ENCODE measurements around the gene VAC14. TPM values are rescaled to one million over a fixed set of nuclear protein-coding genes. Genes with fewer than 3 reads are reported as not detected.

VAC14 gene
- total and polyA plus RNA-seq, 2 experiments from 2014 or later = 42.3 to 77.7 TPM

GRCh38 chr16:70709457-70709856 is 91.5 kb downstream of the VAC14 start:
- no peak overlapping the region for H3K27ac ChIP-seq (ENCODE audit: low read depth)
- H3K4me3 Mint-ChIP-seq = no peak overlapping the region
- no peaks in the 10 kb centered on the region for H3K36me3 Mint-ChIP-seq (ENCODE audit: low read depth)
- H4K20me1 ChIP-seq (replicated peaks; ENCODE audit: insufficient read depth) = no peaks in the 10 kb centered on the region
- peaks cover 24% of the 10 kb centered on the region for H3K4me1 ChIP-seq (ENCODE audit: insufficient read depth)
- H3K4me3 ChIP-seq = no peak overlapping the region
- H3K27ac Mint-ChIP-seq = no peak overlapping the region
- DNase-seq (ENCODE audit: low spot score) = no peak
- no peak for ATAC-seq
- no peaks in the 10 kb centered on the region for H3K9me2 ChIP-seq (ENCODE audit: insufficient read depth)
- H2AFZ ChIP-seq = no peak overlapping the region
- H3K36me3 ChIP-seq (ENCODE audit: insufficient read depth) = no peaks in the 10 kb centered on the region
- H3K9me3 Mint-ChIP-seq = no peaks in the 10 kb centered on the region; the same call in 2 of the 3 replicates
- no peaks in the 10 kb centered on the region for H3K27me3 ChIP-seq (ENCODE audit: insufficient read depth)
- peaks cover 58% of the 10 kb centered on the region for H3K4me1 Mint-ChIP-seq
- TF ChIP-seq STAT1 (IDR thresholded peaks at IDR 0.05; ENCODE audit: unreplicated experiment) (no peak), NANOG (IDR thresholded peaks at IDR 0.05; ENCODE audit: borderline replicate concordance) (no peak), EZH2phosphoT487 (IDR thresholded peaks at IDR 0.05; ENCODE audit: unreplicated experiment) (no peak), EZH2 (IDR thresholded peaks at IDR 0.05; ENCODE audit: low read depth, unreplicated experiment) (no peak), ZNF114 (CRISPR knock-in tag; IDR thresholded peaks at IDR 0.05) (no peak), ZNF331 (CRISPR knock-in tag; IDR thresholded peaks at IDR 0.05; ENCODE audit: low read depth) (no peak), JUNB (IDR thresholded peaks at IDR 0.05; ENCODE audit: unreplicated experiment) (no peak), POLR2AphosphoS5 (IDR thresholded peaks at IDR 0.05; ENCODE audit: low read depth) (no peak), ETS1 (IDR thresholded peaks at IDR 0.05) (no peak), CREB1 (CRISPR knock-in tag; IDR thresholded peaks at IDR 0.05; ENCODE audit: low read depth) (no peak)
- TF ChIP-seq, protein P1, sequence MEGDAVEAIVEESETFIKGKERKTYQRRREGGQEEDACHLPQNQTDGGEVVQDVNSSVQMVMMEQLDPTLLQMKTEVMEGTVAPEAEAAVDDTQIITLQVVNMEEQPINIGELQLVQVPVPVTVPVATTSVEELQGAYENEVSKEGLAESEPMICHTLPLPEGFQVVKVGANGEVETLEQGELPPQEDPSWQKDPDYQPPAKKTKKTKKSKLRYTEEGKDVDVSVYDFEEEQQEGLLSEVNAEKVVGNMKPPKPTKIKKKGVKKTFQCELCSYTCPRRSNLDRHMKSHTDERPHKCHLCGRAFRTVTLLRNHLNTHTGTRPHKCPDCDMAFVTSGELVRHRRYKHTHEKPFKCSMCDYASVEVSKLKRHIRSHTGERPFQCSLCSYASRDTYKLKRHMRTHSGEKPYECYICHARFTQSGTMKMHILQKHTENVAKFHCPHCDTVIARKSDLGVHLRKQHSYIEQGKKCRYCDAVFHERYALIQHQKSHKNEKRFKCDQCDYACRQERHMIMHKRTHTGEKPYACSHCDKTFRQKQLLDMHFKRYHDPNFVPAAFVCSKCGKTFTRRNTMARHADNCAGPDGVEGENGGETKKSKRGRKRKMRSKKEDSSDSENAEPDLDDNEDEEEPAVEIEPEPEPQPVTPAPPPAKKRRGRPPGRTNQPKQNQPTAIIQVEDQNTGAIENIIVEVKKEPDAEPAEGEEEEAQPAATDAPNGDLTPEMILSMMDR (conservative IDR thresholded peaks at IDR 0.05; ENCODE audit: low read depth in 2 of 2) = no peak
- TF ChIP-seq, protein P2, sequence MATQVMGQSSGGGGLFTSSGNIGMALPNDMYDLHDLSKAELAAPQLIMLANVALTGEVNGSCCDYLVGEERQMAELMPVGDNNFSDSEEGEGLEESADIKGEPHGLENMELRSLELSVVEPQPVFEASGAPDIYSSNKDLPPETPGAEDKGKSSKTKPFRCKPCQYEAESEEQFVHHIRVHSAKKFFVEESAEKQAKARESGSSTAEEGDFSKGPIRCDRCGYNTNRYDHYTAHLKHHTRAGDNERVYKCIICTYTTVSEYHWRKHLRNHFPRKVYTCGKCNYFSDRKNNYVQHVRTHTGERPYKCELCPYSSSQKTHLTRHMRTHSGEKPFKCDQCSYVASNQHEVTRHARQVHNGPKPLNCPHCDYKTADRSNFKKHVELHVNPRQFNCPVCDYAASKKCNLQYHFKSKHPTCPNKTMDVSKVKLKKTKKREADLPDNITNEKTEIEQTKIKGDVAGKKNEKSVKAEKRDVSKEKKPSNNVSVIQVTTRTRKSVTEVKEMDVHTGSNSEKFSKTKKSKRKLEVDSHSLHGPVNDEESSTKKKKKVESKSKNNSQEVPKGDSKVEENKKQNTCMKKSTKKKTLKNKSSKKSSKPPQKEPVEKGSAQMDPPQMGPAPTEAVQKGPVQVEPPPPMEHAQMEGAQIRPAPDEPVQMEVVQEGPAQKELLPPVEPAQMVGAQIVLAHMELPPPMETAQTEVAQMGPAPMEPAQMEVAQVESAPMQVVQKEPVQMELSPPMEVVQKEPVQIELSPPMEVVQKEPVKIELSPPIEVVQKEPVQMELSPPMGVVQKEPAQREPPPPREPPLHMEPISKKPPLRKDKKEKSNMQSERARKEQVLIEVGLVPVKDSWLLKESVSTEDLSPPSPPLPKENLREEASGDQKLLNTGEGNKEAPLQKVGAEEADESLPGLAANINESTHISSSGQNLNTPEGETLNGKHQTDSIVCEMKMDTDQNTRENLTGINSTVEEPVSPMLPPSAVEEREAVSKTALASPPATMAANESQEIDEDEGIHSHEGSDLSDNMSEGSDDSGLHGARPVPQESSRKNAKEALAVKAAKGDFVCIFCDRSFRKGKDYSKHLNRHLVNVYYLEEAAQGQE (IDR thresholded peaks at IDR 0.05; ENCODE audit: unreplicated experiment) = no peak
- TF ChIP-seq, protein P3, sequence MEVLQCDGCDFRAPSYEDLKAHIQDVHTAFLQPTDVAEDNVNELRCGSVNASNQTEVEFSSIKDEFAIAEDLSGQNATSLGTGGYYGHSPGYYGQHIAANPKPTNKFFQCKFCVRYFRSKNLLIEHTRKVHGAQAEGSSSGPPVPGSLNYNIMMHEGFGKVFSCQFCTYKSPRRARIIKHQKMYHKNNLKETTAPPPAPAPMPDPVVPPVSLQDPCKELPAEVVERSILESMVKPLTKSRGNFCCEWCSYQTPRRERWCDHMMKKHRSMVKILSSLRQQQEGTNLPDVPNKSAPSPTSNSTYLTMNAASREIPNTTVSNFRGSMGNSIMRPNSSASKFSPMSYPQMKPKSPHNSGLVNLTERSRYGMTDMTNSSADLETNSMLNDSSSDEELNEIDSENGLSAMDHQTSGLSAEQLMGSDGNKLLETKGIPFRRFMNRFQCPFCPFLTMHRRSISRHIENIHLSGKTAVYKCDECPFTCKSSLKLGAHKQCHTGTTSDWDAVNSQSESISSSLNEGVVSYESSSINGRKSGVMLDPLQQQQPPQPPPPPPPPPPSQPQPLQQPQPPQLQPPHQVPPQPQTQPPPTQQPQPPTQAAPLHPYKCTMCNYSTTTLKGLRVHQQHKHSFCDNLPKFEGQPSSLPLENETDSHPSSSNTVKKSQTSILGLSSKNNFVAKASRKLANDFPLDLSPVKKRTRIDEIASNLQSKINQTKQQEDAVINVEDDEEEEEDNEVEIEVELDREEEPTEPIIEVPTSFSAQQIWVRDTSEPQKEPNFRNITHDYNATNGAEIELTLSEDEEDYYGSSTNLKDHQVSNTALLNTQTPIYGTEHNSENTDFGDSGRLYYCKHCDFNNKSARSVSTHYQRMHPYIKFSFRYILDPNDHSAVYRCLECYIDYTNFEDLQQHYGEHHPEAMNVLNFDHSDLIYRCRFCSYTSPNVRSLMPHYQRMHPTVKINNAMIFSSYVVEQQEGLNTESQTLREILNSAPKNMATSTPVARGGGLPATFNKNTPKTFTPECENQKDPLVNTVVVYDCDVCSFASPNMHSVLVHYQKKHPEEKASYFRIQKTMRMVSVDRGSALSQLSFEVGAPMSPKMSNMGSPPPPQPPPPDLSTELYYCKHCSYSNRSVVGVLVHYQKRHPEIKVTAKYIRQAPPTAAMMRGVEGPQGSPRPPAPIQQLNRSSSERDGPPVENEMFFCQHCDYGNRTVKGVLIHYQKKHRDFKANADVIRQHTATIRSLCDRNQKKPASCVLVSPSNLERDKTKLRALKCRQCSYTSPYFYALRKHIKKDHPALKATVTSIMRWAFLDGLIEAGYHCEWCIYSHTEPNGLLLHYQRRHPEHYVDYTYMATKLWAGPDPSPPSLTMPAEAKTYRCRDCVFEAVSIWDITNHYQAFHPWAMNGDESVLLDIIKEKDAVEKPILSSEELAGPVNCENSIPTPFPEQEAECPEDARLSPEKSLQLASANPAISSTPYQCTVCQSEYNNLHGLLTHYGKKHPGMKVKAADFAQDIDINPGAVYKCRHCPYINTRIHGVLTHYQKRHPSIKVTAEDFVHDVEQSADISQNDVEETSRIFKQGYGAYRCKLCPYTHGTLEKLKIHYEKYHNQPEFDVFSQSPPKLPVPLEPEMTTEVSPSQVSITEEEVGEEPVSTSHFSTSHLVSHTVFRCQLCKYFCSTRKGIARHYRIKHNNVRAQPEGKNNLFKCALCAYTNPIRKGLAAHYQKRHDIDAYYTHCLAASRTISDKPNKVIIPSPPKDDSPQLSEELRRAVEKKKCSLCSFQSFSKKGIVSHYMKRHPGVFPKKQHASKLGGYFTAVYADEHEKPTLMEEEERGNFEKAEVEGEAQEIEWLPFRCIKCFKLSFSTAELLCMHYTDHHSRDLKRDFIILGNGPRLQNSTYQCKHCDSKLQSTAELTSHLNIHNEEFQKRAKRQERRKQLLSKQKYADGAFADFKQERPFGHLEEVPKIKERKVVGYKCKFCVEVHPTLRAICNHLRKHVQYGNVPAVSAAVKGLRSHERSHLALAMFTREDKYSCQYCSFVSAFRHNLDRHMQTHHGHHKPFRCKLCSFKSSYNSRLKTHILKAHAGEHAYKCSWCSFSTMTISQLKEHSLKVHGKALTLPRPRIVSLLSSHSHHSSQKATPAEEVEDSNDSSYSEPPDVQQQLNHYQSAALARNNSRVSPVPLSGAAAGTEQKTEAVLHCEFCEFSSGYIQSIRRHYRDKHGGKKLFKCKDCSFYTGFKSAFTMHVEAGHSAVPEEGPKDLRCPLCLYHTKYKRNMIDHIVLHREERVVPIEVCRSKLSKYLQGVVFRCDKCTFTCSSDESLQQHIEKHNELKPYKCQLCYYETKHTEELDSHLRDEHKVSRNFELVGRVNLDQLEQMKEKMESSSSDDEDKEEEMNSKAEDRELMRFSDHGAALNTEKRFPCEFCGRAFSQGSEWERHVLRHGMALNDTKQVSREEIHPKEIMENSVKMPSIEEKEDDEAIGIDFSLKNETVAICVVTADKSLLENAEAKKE (CRISPR knock-in tag; IDR thresholded peaks at IDR 0.05) = no peak
- H3K27me3 Mint-ChIP-seq (ENCODE audit: insufficient read depth, low read depth, poor library complexity) = peaks cover 22% of the 10 kb centered on the region
- H3K79me2 ChIP-seq (replicated peaks; ENCODE audit: insufficient read depth) = no peaks in the 10 kb centered on the region
- H3F3A ChIP-seq (replicated peaks; ENCODE audit: low read depth) = peaks cover 6% of the 10 kb centered on the region; the same call in 1 of the 2 replicates
- H3K4me2 ChIP-seq = no peak overlapping the region

All from GM23338 (cell line).